GM19372 (cell line): ENCODE data around the gene HES3.
"Not testable (repeated sequence)": the region's sequence is repeated elsewhere in the genome, so short reads cannot be mapped to it uniquely, and the experiment has no call there.

ENCODE experiments used
- ATAC-seq: cut with Tn5 transposase; IDR thresholded peaks from one replicate; pipeline ENCODE4 v1.9.1; 2021; ENCODE audit warnings: mild to moderate bottlenecking, low read depth, moderate library complexity; ENCODE audit not compliant: unreplicated experiment

The HES3 gene

DNA sequence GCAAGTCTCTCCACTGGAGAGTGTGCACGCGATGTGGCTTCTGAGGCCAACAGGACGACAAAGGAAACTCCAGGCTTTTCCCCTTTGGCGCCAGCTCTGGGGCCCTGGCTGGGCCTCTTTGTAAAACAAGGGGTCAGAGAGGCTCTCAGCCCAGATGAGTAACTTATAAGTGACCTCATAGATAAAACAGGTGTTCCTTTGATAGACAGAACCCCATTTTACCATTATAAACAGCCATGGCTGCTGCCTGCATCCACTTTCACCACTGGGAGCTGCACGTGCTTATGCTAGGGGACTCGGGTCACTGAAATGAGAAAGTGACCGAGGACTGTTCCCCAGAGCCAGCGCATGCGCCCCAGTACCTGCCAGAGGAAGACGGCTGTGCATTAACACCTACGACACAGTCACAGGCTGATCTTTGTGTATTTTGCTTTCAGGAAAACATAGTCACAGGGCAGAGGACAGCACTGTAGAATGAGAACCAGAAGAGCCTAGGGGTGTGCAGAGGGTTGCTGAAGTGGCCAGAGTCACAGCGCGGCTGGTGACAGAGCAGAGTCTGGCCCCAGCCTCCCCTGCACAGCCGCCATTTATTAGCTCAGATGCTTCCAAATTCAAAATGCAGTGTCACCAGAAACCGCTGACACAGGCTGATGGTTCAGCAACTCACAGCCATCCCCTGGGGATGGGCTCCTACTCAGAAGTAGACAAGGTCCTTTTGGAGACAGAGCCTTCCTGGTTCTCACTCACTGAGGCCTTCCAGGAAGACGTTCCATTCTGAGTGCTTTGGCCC, 25.4 kb upstream of the HES3 start:
- ATAC-seq = no peak

GRCh38 chr1:6219641-6220040, 24.3 kb upstream of the HES3 start:
- ATAC-seq = not testable (repeated sequence)

GRCh38 chr1:6220236-6220635, 23.7 kb upstream of the HES3 start:
- no peak for ATAC-seq

DNA sequence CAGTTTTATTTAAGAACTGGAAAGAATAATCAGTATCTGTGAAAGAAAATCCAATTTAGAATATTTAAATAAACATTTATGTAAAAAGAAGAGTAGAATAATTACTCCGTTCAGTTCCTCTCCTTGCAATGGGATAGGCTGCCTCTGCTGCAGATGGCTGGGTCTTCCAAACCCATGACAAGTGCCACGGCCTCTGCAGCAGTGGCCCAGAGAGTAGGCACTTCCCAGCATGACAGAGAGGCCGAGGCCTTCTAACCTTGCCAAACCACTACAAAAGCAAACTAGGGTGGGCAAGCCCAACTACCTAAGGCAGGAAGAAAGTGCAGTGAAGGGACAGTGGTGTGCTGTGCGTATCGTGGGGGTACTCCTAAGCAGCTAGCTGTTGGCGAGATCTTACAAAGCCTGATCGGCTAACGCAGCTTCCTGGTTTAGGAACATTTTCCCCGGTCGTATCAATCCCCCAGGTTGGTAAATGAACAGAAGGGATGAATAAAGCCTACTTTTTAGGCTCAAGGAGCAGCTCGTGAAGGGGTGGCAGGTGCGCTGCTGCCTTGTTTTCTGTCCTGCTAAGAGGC, 22.7 kb upstream of the HES3 start:
- ATAC-seq = no peak

DNA sequence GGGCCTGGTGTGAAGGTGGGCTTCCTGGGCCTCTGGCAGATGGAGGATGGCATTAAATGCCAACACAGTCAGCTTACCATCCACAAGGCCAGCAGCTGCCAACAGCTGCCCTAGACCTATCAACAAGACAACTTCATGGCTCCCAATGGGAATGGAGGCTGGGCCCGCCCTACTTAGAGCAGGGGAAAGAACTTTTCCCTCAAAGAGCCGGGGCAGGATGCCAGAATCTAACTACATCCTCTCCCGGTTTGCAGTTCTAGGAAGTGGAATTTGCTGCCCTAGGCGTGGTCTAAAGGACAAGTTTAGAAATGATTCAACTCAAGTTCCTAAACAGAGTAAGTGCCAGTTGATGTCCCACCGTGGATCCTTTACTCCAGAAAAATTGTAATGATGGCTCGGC, 21.3 kb upstream of the HES3 start:
- ATAC-seq = no peak

- ATAC-seq = no peak
Observed at GRCh38 chr1:6223617-6224016, 20.4 kb upstream of the HES3 start.

DNA sequence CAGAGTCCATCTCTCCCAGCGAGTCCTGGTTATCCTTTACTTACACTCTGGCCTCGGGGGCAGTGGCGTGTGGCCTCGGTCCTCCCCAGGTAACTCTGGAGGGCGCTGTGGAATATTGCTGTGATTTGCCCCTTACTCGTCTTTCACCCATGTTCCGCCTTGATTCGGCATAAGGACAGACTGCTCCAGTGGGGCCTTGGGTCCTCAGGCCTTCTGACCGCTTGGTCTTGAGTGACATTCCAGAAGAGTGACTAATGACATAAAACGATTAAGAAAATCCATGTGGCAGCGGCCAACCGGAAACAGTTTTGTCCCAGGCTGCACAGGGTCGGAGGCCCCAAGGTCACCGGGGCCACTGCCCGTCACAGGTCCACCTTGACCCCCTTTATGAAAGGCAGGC, 19.3 kb upstream of the HES3 start:
- no peak for ATAC-seq

GRCh38 chr1:6225651-6226050, 18.3 kb upstream of the HES3 start:
- no peak for ATAC-seq

GRCh38 chr1:6233376-6233775, 10.6 kb upstream of the HES3 start:
- ATAC-seq = no peak

DNA sequence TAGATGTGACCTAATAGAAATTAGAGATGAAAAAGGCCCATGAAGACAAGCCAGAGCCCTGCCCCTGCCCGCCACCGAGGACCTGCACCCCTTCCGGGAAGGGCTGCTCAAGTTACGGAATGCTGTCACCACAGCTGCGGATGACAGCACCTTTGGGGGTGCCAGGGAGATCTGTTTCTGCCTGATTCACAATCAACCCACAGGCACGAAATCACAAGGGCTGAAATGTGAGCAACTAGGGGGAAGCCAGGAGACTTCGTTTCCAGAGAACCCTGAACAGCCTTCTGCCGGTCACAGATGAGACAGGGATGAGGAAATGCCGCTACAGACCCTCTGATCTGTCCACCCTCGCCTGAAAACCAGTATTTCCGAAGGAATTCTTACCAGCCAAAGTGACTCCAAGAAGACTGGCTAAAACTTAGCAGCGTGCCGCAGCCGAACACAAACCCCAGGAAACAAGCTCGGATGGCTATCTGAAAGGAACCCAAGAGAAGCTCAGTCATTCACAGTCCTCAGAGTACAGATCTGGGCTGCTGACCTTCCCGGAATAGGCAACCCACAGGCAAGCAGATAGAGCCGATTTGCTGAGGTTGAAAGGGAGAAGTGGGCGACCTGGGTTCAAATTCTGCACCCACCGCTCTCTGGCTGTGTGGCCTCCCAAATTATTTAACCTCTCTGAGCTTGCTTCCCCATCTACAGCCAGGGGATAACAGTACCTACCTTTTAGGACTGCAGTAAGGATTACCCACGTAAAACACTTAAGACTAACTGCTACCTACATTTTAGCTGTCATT, 9.3 kb upstream of the HES3 start:
- ATAC-seq = no peak

- ATAC-seq = no peak
Observed at GRCh38 chr1:6235296-6235677, 8.7 kb upstream of the HES3 start.

DNA sequence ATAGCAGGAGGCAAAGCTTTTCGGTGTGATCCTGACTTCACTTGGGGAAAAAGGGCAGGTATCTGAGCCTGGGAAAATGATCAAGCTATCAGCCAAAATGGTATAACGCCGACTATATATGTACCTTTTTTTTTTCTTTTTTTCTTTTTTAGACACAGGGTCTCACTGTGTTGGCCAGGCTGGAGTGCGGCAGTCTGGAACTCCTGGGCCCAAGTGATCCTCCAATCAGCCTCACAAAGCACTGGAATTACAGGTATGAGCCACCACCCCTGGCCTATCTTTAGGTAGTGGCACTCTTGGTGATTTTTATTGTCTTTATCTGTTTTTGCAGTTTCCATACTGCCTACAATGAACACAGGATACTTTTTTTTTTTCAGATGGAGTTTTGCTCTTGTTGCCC, 6.9 kb upstream of the HES3 start:
- ATAC-seq = no peak

- ATAC-seq = no peak
Observed at GRCh38 chr1:6239213-6239752, 4.7 kb upstream of the HES3 start.

- no peak for ATAC-seq
Observed at GRCh38 chr1:6239950-6240768, 3.8 kb upstream of the HES3 start.

GRCh38 chr1:6241107-6241886, 2.7 kb upstream of the HES3 start:
- no peak for ATAC-seq

GRCh38 chr1:6241887-6242740, 1.9 kb upstream of the HES3 start:
- no peak for ATAC-seq

DNA sequence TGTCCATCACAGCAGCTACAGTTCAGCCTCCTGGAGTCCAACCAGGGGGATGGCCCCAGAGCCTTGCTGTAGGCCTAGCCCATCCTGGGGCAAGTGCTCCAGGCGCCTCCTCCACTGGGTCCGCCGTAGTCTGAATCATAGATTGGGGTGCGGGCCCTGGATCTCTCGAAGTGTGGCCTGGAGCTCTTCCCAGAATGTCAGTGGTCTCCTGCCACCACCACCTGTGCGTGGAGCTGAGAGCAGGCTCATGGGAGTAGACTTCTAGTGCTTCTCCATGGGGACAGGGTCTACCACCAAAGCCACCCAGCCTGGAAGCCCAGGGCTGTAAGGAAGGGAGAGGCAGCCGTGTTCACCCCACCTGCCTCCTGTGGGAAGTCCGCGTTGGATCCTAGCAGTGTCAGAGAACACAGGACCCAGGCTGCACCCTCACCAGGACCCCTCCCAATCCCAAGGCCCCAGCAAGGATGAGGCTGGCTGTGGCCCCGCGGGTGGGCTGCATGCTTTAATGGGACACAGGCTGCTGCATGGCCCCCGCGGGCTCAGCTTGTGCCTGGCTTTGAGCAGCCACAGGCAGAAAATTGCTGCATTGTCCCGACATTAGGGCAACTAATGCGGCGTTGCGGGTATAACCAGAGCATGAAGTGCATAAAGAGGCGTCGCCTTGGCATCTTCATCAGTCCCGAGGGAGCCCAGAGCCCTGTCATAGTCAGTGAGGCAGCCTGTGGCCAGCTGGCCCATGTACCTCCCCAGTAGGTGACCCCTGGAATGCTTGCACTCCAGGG, 735 bp upstream of the HES3 start:
- no peak for ATAC-seq

- ATAC-seq = no peak
Observed at GRCh38 chr1:6244401-6245049, 546 bp downstream of the HES3 start.
